ENCODE results near the gene RBKS.

RBKS gene

DNA sequence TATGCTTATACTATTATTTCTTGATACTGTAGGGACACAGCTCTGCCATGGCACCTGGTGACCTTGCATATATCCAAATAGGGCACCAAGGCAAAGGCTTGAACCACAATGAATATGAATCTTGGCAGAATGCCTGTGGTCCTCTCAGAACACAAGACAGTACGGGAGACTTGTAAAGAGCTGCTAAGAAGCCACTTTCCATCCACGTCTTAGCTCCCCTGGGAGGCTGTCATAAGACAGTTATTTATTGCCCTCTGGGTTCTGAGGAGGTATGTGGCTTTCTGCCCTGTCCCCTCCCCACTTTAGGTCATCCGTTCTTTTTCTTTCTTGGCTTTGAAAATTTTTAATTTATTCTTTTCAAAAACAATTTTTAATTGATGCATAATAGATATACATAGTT lies 148.5 kb downstream of the RBKS start:
- TF ChIP-seq, protein P1, sequence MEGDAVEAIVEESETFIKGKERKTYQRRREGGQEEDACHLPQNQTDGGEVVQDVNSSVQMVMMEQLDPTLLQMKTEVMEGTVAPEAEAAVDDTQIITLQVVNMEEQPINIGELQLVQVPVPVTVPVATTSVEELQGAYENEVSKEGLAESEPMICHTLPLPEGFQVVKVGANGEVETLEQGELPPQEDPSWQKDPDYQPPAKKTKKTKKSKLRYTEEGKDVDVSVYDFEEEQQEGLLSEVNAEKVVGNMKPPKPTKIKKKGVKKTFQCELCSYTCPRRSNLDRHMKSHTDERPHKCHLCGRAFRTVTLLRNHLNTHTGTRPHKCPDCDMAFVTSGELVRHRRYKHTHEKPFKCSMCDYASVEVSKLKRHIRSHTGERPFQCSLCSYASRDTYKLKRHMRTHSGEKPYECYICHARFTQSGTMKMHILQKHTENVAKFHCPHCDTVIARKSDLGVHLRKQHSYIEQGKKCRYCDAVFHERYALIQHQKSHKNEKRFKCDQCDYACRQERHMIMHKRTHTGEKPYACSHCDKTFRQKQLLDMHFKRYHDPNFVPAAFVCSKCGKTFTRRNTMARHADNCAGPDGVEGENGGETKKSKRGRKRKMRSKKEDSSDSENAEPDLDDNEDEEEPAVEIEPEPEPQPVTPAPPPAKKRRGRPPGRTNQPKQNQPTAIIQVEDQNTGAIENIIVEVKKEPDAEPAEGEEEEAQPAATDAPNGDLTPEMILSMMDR (IDR thresholded peaks at IDR 0.05; ENCODE audit: low read depth, low read length, missing control alignments) = no peak
- in situ Hi-C loops (cut with HindIII; ENCODE audit: low sequenced_read_pairs) = no loop called here
- DNase-seq (ENCODE audit: low read depth) = no peak
- H3K4me3 ChIP-seq (ENCODE audit: low read depth, low read length) = no peak overlapping the region

DNA sequence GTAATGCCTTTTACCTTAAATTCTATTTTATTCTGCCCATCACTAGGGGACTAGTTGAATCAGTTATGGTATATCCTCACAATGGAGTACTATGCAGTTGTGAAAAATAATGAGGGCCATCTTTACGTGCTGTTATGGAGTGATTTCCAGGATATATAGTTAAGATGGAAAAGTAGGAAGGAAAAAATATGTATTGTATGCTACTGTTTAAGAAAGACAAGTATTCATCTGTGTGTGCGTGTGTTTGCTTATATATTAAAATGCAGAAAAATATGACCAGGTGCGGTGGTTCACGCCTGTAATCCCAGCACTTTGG lies 151.2 kb downstream of the RBKS start:
- in situ Hi-C loops (cut with HindIII; ENCODE audit: low sequenced_read_pairs) = no loop called here
- DNase-seq (ENCODE audit: low read depth) = no peak
- H3K4me3 ChIP-seq (ENCODE audit: low read depth, low read length) = no peak overlapping the region
- TF ChIP-seq, protein P1 (IDR thresholded peaks at IDR 0.05; ENCODE audit: low read depth, low read length, missing control alignments) = no peak

DNA sequence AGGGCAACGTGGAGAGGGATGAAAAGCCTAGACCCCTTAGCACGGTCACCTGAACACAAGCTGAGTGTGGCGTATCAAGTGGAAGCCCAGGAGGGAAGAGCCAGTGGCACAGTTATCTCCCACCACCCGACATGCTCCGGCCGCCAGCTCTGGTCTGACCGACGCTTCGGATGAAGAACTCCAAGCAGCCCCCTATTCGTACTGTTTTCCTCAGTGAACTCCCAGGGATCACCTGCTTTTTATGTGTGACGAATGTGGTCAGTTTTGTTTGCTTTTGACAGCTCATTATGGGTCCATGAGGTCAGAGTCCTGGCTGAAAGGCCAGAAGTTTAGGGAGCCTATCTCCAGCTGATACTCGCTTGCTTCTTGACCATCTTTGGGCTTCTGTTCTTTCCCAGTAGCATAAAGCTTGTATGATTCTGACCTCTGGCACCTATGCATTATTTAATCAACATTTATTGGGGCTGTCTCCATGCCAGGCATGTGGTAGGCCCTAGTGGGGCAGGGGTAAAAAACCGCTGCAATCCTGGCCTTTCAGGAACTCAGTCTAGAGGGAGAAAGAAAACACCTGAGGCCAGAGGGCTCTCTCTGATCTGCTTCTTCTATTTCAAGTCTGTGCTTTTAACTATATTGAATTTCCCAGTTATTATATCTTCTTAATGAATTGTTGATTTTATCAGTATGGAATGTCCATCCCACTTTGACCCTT lies 151.7 kb downstream of the RBKS start:
- in situ Hi-C loops (cut with HindIII; ENCODE audit: low sequenced_read_pairs) = no loop called here
- TF ChIP-seq, protein P1 (IDR thresholded peaks at IDR 0.05; ENCODE audit: low read depth, low read length, missing control alignments) = no peak
- H3K4me3 ChIP-seq (ENCODE audit: low read depth, low read length) = no peak overlapping the region
- DNase-seq (ENCODE audit: low read depth) = no peak

DNA sequence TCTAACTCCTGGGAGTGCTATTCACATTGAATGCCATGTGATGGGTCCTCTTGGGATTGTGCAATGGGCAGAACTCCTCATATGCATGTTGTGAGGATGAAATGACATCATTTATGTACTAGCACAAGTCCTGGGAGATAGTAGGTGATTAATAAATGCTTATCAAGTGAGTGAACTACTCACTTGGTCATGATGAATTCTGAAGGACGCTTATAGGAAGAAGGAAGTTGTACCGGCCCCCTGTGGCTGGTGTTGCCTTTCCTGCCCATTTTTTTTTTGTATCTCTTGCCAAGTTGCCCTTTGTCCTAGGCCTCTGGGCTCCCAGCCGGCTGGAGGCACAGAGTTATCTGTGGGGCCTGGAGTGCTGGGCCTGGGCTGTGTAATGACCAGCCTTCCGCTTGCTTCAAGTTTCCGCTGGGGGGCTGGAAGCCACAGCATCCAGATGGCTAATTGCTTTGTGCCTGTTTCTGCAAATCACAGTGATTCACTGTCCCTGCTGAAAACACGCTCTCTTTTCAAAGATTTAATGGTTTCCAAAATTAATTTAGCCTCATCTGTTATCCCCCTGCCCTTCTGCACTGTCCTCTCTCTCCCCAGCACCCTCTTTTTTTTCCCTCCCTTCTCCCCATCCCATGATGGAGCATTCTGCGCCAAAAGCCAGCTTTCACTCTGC lies 152.4 kb downstream of the RBKS start:
- no peak overlapping the region for H3K4me3 ChIP-seq (ENCODE audit: low read depth, low read length)
- DNase-seq (ENCODE audit: low read depth) = no peak
- TF ChIP-seq, protein P1 (IDR thresholded peaks at IDR 0.05; ENCODE audit: low read depth, low read length, missing control alignments) = peak; percentile 10
- in situ Hi-C loops (cut with HindIII; ENCODE audit: low sequenced_read_pairs) = no loop called here

DNA sequence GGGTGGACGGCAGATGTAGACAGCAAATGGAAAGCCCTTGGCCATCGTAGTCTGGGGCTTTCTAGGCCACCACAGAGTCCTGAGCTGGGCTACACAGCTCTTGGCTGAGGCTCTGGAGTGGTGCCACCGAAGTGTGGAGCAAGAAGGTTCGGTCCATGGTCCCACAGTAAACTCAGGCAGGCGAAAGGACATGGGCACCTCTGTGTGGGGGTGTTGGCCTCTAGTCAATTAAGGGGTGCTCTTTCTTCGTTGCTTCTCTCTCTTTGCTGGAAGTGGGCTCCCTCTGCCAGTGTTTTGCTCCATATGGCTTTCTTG lies 153.3 kb downstream of the RBKS start:
- in situ Hi-C loops (cut with HindIII; ENCODE audit: low sequenced_read_pairs) = no loop called here
- TF ChIP-seq, protein P1 (IDR thresholded peaks at IDR 0.05; ENCODE audit: low read depth, low read length, missing control alignments) = no peak
- no peak overlapping the region for H3K4me3 ChIP-seq (ENCODE audit: low read depth, low read length)
- DNase-seq (ENCODE audit: low read depth) = no peak

DNA sequence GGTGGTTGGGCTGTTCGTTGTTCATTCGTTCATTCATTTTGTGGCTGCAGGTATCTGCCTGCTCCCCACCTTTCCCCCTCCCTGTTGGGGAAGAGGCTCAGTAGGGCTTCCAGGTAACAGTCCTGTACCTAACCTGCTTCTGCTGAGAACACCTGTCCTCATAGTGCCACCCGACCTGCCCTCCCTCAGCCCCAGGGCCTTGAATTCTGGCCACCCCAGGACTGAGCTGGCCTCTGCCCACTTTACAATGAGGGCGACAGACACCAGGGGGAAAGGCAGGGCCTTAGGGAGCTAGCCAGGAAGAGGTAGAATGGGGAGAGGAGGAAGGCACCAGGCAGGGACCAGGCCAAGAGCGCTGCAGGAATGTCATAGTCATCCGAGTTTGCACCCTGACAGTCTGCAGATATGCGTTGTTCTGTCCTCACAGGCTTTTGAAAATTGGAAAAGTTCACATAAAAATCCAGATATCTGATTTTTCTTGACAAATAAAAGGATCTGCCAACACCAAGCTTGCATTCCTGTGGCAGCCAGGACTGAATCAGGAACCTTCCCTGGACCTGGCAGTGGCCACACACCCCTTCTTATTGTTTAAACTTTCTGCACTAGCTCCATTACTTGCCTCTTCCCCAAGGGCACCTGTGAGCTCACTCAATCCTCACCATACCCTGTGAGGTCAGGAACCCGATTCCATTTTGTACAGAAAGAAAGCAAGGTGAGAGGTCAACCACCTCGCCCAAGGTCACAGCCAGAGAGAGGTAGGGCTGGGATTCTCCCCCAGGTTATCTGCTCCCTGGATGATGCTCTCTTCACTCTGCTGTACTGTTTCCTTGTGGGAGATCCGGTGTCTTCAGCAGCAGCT lies 153.9 kb downstream of the RBKS start:
- no peak for DNase-seq (ENCODE audit: low read depth)
- TF ChIP-seq, protein P1 (IDR thresholded peaks at IDR 0.05; ENCODE audit: low read depth, low read length, missing control alignments) = no peak
- no peak overlapping the region for H3K4me3 ChIP-seq (ENCODE audit: low read depth, low read length)
- in situ Hi-C loops (cut with HindIII; ENCODE audit: low sequenced_read_pairs) = no loop called here
